HG02588 (cell line): ENCODE measurements around the gene YY1.

Experiments used
- ATAC-seq: cut with Tn5 transposase; IDR thresholded peaks from one replicate; pipeline ENCODE4 v1.9.1; 2021; ENCODE audit warnings: mild to moderate bottlenecking, moderate library complexity; ENCODE audit not compliant: unreplicated experiment

Gene YY1

DNA sequence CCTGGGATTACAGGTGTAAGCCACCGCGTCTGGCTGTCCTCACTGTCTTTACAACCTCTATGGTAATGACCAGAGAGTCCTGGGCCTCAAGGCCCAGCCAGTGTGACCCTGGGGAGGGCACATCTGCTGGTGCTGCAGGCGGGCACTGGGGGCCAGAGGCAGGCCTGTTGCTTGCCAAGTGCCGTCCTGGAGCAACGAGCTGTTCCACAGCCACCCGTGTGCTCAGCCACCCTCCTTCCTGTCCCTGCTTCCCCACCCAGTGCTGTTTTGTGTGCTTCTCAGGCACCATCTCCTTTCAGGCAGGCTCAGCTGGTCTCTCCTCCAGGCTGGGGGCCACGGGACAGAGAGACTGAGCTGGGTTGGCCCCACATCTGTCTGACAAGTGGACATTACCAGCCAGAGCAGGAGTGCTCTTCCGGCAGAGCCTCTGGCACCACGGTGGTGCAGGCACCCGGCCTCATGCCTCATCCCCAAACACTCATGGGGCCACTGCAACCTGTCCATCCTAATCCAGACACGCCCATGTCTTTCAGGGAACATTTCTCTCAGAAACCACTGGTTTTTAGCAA, 93.2 kb downstream of the YY1 start:
- ATAC-seq: no peak
